Stimulated activated CD8-positive, alpha-beta memory T cell treated with anti-CD3 and anti-CD28 coated beads, Interleukin-7, amount 100 ng/mL, for 24 hours (primary cell): ENCODE data around the gene CEP131.

ENCODE experiments used
- DNase-seq: peaks from one replicate; pipeline ENCODE4 v3.0.0-alpha.2; 2020; ENCODE audit warnings: low read depth

CEP131 gene

DNA sequence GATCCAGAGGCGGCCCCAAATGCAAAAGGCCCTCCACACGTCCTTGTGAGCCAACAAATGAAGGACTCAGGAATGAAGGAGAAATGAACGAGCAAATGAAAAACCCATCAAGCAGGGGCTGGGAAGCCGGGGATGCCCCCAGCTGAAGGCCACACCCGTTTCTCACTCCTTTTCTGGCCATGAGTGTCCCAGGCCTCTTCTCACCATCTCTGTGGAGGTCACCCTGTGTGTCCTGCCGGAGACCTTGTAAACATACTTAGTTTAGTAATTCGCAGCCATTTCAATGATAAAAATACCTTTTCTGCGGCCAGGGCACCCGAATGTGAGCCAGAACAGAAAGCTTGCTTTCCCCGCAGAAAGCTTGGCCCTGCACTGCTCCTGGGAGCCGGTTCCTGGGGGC is 35.6 kb downstream of the CEP131 start:
- no peak for DNase-seq

DNA sequence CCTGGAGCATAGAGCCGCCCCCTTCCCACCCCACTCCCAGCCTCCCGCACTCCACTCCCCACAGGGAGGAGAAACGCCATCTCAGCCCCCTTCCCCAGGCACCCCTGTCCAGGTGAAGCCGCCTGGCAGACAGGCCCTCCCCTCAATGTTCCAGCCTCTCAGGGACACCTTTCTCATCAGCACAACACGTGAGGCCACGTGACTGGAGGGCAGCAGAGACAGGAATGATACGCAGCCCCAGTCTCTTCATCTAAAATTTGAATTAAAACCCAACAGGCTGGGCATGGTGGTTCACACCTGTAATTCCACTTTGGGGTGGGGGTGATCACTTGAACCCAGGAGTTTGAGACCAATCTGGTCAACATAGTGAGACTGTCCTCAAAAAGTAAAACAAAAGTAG is 36.6 kb downstream of the CEP131 start:
- no peak for DNase-seq

DNA sequence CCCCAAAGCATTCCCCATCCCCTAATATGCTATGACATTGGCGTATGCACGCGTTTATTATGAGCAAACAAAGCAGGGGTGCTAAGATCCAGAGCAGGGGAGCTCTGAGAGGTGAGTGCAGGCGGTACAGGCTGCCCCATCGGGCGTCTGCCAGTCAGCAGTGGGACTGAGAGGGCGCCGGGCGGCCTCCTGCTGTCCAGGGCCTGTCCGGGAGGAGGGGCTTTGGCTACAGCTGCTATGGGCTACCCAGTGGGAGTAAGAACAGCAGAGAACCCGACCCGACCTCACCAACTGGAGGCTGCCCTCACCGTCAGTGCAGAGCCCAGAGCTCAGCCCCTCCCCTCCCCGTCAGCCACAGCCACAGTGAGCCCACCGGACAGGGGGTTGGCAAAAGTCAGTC is 38.2 kb downstream of the CEP131 start:
- DNase-seq, result no peak

DNA sequence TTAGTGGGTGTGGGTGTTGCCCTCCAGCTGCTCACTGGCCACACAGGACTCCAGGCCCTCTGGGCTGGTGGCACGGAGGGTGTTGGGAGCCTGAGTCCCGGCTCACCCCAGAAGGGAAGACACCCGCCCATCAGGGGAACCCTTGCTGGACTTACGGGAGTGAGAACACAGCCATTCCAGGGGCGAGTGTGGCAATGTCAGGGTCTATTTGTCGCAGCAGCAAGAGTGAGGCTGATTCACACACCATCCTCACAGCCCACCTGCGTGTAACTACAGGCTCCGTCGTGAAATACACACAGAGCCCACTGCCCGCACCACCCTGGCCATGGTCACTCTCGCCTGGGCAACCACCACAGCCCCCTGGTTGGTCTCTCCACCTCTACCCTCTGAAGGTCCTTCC is 39.0 kb downstream of the CEP131 start:
- no peak for DNase-seq

DNA sequence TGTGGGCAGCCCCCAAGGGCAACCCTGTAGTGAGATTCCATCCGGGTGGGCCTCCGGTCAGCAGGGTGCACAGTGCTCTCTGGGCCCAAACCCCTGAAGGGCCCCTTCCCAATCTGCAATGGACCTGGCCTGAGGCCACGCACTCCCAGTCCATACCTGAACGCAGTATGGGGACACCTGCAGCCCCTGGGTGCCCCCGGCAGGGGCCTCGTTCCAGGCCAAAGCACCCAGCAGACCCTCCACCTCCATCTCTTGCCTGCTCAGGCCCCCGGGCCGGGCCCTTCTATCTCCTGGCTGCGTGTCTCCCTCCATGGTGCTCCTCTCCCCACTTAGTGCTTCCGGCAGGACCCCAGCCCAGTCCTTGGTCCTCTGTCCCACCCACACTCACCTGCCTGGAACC is 39.4 kb downstream of the CEP131 start:
- no peak for DNase-seq

DNA sequence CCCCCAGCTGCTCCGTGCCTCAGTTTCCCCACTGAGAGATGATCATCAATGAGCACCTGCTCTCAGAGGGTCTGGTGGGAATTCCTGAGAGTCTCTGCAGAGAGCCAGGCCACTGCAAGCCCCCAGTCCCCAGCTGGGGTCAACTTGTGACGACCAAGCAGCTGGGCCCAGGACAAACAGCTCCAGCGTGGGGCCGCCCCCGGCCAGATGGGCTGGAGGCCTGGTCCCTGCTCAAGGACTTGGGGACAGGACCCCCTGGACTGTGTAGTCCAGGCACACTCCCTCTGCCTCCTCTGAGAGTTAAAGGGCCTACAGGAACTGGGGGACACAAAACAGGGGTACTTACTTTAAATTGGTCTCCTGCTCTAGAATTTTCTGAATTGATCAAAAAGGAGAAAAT is 40.2 kb downstream of the CEP131 start:
- no peak for DNase-seq

DNA sequence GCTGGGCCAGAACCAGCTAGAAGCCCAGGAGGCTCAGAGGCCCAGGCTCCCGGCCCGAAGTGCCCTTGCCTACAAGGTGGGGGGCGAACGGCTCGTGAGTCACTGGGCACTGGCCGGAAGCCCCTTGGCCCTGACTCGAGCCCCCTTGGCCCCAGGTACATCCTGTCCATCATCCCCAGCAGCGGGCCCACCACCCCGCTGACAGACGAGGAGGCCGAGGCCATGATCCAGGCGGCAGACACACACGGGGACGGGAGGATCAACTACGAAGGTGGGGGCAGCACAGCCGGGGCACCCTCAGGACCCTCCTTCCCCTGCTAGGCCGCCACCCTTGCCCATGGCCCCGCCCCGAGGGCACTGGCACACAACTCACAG is 41.0 kb downstream of the CEP131 start:
- DNase-seq, result no peak

DNA sequence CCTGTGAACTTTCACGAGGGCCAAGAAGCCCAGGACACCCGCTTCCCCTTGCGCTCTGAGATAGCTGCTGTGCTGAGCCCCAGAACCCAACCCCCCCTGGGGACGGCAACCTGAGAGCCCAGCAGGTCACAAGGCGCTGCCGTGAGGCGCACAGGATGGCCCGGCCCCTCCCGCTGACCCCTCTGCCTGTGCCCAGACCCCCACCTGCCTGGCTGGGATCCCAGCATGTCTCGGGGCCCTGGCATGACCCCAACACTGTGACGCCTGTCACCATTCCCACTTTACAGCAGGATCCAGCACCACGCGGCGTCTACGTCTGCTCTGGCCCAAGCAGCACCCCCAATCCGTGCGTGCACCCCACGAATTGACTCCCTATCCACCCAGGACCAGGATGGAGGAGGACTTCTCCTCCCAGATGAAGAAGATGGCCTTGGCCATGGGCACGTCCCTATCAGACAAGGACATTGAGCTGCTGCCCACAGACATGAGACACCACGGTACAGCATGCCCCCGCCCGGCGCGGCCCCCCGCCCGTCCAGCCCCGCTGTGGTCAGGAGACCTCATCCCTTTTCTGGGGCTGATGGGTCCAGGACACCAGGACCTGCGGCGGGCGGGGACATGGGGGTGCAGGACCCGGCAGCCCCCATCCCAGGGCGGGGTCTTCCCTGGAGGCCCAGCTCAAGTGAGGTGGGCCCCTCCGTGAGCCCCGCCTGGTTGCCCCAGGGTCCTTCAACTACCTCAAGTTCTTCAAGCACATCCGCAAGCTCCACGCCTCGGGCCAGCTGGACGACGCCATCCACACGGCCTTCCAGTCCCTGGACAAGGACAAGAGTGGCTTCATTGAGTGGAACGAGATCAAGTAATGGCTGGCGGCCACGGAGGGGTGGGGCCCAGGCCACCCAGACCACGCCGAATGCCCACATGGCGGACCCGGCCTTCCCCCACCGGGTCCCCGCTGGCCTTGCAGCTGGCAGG is 41.6 kb downstream of the CEP131 start:
- no peak for DNase-seq

DNA sequence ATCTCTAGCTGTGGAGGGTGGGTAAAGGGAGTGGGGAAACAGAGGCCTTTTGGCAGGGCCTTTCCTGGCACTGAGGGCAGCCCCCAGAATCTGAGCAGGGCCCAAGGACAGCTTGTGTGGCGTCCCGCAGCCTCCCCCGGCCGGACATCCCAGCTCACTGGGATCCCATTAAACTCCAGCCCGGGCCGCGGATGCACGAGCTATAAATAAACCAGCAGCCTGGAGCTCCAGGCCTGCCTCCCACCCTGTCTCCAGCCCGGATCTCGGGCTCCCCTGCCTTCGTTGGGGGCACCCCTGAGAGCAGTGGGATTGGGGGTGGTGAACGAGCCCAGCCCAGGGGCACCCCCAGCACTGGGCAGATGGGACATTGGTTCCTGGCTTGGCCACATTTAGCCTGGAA is 42.9 kb downstream of the CEP131 start:
- no peak for DNase-seq

DNA sequence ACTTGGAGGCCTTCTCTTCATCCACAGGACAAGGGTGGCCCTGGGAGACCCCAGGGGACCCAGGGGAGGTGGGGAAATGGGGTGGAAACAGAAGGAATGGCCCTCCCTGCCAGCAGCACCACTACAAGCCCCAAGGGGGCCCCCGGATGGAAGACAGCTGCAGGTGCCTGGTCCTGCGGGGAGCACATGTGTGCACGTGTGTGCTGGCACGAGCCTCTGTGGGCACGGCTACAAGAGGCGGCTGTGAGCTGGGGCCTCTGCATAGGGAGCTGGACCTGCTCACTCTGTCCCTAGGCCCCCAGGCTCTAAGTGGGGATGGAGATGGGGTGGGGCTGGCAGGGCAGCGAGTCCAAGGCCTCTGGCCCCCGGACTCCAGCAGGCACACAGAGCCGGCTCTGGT is 43.5 kb downstream of the CEP131 start:
- no peak for DNase-seq

DNA sequence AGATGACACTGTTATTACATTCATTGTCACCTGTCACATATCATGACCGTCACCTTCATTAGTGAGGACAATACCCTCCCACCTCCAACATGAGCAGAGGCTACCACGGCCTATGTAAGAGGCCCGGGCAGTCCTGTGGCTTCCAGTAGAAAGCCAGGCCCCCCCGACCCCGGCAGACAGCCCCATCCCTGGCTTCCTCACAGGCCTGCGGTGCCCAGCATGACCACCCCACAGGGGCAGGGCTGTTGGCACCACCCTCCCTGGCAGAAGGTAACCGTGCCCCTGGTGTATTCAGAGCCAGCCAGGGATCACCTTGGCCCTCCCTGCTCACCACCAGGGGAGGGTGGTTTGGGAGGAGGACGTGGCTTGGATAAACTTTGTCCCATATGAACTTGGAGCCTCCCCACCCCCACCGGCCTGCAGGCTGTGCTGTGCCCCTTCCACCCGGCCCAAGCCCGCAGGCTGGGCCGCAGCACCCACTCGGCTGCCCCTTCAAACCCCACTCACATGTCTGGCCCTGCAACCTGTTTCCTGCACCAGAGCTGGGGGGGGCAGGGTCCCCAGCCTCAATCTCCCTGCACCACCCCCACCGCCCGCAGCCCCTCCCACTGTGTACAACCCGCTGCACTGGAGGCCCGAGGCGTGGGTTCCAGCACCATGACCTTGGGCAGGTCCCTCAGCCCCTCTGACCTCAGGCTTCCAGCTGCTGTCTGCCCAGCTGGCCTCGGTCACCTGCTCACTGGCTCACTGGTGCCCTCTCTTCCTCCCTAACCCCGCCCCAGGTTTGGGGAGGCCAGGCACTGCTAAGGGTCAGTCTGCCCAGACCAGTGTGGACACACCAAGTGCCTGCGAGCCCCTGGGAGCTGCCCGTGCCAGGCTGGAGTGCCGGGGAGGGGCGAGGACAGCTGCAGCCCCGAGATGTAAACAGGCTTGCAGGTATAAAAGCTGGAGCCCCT is 44.4 kb downstream of the CEP131 start:
- no peak for DNase-seq

DNA sequence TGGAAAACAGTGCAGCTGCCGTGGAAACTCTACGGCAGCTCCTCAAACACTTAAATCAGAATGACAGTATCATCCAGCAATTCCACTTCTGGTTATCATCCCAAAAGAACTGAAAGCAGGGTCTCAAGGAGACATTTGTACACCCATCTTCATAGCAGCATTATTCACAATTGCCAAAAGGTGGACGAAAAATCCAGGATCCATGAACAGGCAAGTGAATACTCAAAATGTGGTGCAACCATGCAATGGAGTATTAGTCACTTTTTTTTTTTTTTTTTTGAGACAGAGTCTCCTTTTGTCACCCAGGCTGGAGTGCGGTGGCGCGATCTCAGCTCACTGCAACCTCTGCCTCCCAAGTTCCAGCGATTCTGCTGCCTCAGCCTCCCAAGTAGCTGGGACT is 46.1 kb downstream of the CEP131 start:
- no peak for DNase-seq

DNA sequence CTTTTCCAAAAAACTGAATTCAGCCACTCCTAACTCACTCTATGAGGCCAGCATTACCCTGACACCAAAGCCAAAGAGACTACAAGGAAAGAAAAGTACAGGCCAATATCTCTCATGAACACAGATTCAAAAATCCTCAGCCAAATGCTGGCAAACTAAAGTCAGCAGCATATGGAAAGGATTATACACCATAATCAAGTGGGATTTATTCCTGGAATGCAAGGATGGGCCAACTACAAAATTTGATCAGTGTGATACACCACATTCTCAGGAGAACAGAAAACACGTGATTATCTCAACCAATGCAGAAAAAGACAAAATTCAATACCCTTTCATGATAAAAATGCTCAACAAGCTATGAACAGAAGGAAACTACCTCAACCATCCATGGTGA is 49.0 kb downstream of the CEP131 start:
- no peak for DNase-seq

DNA sequence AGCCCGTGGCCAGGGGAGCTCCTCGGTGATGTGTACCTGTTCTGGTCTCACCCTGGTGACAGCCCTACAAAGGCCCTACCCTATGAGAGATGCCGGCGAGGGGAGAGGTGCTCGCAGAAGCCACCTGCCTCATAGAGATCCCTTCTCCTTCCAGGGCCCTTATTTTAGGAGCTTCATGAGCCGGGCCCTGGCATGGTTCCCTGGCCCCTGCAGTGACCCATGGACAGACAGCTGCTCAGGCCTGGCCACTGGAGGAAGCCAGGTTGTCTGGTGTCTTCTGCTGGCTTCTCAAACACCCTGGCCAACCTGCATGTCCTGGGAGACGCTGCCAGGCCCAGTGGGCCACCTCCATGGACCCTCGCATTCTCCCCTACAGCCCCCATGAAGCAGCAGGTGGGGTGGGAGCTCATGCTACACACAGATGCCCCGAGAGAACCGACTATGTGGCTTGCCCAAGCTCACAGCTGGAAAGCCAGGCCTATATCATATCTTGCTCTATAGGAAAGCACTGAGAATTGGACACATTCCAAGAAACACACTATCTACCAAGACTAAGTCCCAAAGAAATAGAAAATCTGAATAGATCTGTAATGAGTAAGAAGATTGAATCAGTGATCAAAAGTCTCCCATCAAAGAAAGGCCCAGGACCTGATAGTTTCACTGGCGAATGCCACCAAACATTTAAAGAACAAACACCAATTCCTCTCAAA is 49.6 kb downstream of the CEP131 start:
- no peak for DNase-seq

DNA sequence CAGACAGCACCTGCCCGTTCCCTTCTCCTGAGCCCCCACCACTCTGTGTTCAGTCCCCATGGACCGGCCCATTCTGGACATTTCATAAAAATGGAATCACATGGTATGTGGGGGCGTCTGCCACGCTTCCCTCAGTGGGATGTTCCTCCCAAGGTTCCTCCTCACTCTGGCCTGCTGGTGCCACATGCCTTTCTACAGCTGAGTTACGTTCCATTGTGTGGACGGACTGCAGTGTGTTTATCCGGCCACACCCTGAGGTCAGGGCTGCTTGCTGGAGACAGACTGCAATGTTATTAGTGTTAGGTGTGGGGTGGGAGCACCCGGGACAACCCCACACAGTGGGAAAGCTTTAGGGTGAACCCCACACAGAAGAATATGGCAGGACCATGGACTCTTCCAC is 50.8 kb downstream of the CEP131 start:
- DNase-seq, result no peak

DNA sequence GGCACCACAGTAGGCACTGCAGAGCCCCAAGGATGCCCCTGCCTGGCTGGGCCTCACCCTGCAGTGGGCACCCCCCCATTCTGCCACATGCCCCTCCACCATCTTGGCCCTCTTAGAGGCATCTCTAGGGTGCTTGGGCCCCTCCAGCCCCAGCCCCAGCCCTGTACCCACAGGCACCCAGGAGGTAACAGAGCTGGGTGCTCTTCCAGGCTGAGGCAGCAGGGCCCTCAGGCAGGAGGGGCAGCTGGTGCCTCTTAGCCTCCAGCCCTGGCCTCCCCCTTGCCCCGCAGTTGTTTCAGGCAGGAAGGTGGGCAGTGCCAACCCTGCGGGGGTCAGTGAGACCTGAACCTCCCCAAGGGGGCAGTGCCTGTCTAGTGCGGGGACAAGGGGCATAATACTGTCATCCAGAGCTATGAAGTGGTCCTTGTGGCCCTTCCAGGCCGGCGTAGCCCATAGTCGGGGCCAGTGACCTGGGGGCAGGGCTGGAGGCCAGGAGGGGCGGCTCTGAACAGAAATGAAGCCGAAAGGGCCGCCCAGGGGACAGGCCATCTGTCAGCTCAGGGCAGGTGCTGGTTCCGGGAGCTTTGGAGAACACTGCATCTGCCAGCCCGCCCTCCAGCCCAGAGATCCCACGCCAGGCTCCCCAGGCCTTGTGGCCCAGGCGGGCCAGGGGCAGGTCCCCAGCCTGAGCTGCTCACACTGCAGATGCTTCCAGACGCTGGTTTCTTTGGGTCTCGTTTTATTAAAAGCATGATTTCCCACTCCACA is 51.9 kb downstream of the CEP131 start:
- no peak for DNase-seq

DNA sequence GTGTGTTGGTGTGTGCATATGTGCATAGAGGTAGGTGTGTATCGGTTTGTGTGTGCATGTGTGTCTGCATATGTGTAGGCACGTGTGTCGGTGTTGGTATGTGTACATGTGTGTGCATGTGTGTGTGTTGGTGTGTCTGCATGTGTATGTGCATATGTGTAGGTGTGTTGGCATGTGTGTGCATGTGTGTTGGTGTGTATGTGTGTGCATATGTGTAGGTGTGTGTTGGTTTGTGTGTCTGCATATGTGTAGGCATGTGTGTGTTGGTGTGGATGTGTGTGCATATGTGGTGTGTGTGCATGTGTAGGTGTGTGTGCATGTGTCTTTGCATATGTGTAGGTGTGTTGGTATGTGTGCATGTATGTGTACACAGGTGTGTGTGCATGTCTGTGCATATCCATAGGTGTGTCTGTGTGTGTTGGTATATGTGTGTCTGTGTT is 52.9 kb downstream of the CEP131 start:
- no peak for DNase-seq

DNA sequence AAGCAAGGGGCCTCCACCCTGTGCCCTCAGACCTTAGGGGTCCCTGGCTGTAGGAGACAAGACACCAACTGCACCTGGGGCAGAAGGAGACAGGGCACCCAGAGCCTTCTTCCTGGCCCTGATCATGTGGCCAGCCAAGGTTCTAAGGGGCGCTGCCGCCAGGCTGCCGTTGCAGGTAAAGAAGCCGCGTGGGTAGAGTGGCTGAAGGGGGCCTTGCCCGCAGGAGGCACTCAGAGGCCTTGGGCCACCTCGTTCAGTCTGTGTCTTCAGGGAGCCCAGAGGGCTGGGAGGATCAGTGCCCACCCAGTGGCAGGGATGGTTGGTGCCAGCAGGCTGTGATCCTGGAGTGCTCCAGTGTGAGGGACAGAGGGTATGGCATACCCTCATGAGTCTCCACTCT is 55.1 kb downstream of the CEP131 start:
- no peak for DNase-seq

DNA sequence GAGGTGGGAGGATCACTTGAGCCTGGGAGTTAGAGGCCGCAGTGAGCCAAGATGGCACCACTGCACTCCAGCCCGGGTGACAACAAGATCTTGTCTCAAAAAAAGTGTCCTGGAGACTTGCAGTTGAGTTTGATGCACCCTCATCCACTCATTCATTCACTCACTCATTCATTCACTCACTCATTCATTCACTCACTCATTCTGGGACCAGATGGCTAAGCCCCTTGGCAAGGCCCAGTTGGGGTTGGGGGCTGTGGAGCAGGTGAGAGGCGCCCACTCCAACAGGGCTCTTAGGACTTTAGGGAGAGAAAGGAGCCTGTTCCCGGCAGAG is 55.6 kb downstream of the CEP131 start:
- no peak for DNase-seq

DNA sequence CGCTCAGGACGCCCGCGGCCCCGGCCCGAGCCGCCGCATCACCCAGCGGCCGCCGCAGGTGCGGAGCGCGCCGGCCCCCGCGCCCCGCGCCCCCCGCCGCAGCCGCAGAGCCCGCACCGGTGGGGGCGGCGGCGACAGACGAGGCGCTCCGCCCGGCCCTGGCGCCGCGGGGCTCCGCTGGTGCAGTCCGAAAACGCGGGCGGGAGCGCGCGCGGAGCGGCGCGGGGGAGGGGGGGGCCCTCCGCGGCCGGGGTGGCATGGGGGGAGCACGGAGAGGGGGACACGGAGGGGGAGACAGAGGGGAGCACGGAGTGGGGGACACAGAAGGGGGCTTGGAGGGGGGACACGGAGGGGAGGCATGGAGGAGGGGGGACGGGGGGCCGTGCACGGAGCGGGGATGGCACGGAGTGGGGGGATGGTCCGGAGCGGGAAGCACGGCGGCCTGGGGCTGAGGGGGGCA is 56.7 kb downstream of the CEP131 start, which contains the start of gene AATK:
Gene AATK, minus strand, starts transcription at position 189 of the 460 bp plus-strand sequence. CDS start 229 bp downstream, outside the sequence.
- DNase-seq, result no peak

DNA sequence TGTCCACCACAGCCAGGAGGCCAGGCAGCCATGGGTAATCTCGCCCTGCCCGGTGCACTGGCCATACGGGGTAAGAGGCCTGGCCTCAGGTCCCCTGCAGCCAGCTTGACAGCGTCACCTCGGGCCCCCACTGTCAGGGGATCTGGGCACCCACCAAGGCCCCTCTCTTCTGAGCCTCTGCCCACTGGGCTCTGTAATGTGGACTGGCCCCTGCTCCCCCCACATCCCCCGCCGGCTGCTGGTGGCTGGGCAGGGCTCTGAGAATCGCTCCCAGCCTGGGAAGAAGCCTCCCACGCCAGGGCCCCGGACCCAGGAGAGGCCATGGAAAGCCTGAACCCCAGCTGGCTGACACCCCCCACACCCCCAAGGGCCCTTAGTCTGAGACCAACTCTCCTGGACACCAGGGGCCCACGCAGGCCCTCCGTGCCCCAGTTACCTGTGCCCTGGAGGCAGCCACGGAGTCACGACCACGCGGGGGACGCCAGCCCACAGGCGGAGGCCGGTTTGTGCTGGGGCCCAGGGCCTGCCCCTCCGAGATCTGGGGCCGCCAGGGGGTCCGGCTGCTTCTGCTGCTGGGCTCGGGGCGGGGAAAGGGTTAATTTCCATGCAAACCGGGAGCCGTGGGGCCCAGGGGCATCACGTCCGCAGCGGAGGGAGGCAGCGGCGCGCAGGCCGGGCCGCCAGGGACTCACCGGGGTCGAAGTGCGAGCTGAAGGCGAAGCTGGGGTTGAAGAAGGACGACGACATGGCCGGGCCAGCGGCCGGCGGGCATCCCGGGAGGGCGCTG is 57.3 kb downstream of the CEP131 start, which contains the start of gene PVALEF:
Gene PVALEF, plus strand, starts transcription at position 262 of the 787 bp plus-strand sequence. CDS start 15,720 bp downstream, outside the sequence.
- DNase-seq, result no peak
